ENCODE data around the gene AMPD1.
A peak's percentile ranks its signal among the peaks of the same experiment; 100 is the strongest.

The AMPD1 gene

DNA sequence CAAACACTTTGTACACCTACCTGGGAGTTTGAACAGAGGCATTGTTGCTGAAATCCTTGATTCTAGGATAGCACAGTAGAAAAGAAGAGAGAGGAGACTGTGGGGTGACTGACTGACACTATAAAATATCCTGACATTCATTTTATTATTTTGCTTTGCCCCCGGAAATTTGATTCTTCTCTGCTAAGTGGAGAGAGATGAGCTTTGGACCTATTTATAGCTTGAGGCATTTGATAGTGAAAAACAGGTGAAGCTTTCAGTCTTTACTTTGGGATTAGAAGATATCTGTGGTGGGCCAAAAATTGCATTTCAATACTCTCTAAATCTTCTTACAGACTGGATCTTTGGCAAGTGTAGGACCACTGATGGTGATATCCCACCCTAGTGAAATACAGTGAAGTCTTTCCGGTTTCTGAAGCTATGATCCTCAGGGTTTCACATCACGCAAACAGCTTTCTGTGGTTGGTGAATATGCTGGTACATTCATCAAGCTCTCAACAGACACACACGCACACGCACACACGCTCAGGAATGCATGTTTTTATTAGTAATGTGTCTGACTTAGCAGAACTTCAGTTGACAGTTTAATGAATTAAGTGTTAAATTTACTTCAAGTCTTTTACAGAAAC is at the start of gene AMPD1:
Gene AMPD1 (minus strand): TSS at position 117 of the 629 bp plus-strand sequence. CDS start 75 bp downstream, at position 42.
- DNase-seq: no peak

DNA sequence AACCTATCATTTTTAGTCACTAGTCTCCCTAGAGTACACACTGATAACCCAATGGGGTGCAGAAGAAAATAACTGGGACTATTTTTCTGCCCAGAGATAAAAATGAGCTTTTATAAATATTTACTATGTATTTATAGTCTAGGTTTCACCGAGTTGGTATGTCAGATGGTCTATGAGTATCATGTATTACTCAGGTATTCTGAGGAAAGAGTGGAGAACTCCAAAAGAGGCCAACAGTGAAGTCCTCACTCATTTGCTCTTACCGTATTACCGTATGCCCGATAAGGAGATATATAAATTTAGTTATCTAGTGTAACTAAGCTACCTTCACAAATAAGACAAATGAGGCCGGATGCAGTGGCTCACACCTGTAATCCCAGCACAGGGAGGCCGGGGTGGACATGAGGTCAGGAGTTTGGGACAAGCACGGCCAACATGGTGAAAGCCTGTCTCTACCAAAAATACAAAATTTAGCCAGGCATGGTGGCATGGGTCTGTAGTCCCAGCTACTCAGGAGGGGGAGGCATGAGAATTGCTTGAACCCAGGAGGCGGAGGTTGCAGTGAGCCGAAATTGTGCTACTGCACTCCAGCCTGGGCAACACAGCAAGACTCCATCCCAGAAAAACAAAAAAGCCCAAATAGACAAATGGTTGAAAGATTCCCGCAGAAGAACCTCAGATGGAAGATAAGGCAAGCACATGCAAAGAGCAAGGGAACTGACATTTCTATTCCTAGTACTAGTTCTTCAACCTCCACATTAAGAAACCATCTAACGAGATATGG is 46.8 kb upstream of the AMPD1 start:
- no peak for DNase-seq

DNA sequence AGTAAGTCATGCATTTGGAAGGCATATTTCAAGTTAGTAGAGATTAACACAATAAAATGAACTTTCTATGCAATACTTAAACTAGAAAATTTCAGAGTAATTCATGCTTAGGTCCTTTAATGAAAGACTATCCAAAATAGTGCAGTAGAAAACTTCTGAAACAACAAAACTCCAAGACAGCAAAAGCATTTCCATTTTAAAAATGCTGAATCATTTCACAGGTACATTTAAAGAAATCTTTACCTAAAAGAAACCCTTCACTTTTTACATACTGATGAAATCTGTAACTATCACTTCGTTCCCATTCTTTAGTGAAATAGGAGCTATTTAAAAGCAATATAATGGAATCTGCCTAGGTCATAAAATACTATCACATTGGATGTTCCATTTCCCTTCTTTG is 45.0 kb upstream of the AMPD1 start:
- no peak for DNase-seq

DNA sequence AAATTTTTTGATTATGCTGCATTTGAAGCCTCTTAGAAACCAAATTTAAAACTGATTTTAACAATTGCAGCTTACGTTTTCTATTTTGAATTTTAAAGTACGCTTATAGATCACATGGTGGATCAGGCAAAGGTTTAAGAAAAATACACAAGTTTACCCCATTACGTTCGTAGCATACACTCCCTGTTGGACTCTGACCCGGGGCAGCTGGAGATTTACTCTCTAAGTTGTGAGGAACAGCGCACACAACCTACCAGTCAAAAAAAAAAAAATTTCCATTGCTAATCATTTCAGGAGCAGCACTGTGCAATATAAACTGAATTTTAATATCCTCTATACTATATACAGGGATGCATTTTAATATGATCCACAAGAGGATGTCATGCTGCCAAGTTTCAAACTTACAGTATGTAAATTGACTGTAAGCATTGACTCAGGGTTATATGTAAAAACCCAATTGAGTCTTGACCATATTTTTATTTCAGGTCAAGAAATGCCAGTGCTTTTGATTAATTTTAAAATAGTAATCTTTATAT is 42.0 kb upstream of the AMPD1 start:
- no peak for DNase-seq

DNA sequence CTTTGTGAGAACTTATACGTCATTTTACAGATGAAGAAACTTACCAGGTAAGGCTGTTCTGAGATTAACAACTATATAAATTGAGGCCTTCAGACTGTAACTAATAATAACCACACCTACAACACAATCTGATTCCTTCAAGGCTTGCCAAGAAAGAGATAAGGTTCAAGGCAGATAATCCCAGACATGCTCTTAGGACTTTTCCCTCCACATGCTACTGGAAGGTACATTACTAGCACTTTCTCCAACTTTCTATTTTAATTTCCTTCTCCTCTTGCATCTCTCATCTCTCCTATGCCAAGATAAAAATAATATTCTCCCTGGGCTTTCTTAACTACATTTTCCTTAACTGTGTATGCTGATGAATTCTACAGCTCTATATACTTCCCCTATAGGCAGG is 40.1 kb upstream of the AMPD1 start:
- DNase-seq: no peak

DNA sequence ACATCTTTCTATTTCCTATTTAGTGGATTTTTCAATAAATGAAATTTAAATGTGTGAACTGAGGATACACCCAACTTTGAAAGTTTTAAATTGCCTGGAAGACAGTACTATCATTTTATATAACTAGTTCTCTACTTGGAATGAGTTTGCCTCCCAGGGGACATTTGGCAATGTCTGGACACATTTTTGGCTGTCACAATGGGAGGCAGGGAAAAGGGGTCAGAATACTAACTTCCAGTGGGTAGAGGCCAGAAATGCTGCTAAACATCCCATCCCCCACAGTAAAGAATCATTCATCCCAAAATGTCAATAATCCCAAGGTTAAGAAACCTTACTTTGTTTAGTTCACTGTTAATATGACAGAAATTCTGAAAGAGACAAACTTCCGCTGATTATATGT is 34.4 kb upstream of the AMPD1 start:
- no peak for DNase-seq

DNA sequence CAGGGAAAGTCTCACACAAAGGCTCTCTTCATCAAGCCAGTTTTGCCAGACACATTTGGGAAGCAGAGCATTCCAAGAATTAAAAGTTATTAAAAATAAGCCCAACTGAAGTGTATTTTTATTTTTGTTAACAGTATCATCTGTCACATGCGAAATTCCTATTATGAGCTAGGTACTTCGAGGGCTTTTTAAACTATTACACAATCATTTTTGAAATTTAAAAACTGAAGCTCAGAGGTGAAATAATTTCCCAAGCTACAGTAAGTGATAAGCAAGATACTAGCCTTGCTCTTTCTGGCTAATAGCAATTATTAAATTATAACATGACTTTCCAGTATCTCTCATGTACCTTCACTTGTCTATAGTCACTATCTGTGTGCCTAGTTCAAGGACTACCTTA is 33.2 kb upstream of the AMPD1 start:
- no peak for DNase-seq

DNA sequence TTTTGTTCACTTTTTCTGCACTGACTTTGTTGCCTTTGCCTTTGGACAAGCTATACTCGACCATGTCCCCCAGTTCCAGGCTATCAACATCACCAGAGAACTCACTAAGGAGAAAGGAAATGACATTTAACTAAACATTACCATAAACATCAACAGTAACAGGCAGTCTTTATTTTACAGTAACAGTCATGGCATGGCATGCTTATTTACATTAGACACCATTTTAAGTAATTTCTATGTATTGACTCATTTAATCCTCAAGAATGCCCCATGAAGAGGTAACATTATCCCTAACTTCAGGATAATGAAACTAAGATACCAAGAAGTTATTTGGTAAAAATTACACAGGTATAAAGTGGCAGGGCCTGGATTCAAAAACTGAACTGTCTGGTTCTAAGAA is 29.9 kb upstream of the AMPD1 start:
- no peak for DNase-seq

DNA sequence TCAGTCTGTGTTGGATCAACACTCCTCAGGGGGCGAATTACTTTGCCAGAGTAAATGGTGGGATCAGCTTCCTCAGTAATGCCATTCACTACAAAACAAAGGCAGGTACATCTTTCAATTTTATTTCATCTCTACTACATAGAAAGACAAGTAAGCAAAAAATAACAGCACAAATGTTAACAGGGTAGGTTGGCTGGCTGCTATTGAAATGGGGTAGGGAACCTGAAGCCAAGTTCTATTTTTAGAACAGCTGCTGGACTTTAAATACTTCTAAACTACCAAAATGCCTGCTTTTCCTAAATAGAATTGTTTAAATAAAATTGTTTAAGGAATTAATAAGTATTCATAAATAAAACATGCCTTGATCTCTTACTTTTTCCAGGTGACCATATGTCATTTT is 28.6 kb upstream of the AMPD1 start:
- no peak for DNase-seq

DNA sequence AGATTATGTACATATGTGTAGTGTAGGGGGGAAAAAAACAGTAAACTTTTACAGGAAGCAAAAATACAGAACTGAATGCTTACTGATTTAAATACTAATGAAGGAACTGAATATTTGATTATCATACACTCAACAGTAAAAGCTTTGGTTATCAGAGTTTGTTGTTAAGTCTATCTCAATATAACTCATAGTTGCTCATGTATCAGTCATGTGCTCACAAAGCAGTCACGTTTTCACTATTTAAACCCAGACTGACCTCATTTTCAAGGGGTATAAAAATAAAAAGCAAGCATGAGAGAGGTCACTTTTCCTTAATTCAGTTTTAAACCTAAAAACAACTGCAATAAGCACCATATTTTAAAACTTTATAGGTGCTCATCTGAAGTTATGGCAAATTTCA is 28.1 kb upstream of the AMPD1 start:
- no peak for DNase-seq

DNA sequence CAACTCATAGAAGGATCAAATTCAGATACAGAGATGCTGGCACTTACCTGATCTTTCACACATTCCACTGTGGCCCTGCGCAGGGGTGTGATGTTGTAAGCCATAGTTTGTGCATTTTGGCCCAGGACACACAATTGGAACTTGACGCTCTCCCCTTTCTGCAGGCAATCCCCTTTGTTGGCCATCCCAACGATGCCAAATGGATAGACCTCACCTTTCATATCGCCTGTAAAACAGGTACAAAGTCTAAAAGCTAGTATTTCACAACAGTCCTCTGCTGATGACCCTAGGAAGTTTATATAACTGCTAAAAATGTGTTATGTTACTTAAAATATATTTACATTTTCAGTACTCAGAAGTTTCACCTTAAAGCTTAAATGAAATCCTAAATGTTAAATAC is 25.1 kb upstream of the AMPD1 start:
- DNase-seq: no peak

DNA sequence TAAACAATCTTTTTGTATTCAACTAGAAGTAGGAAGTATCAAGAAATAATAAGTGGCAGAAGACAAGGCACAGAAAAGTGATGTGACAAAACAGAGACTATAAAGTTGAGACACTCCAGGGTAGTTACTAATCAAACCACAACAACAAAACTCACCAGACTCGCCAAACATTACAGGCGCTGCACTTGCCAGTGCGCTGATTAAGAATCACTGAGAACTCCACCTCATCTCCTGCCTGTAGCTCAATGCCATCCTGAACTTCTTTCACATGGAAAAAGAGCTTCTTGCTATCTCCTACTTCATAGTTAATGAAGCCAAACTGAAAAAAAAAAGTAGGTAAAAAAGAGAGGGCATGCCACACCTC is 24.1 kb upstream of the AMPD1 start:
- DNase-seq: no peak

DNA sequence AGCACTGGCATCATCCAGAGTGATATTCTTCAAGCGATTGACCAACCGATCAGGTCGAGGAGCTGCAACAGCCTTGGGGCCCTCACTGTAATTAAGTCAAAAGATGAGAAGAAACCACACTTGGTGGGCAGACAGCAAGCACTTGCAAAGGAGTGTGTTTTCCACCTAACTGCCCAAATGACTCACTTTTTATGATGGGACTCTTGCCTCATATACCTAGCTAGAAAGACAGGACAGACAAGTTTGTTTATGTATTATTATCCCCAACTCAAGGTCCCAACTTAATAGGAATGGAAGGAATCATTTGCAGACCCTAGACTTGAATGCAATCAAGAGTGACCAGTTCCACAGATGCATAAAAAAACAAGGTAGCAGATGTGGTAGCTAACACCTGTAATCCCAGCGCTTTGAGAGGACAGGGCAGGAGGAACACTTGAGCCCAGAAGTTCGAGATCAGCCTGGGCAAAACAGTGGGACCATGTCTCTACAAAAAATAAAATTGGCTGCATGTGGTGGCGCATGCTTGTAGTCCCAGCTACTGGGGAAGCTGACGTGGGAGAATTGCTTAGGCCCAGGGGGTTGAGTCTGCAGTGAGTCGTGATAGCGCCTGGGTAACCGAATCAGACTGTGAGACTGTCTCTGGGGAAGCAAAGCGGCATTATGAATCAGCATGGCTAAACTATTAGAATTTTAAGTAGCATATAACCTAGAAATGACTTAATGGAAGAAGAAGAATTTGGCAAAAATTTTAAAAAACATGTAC is 23.5 kb upstream of the AMPD1 start:
- no peak for DNase-seq

DNA sequence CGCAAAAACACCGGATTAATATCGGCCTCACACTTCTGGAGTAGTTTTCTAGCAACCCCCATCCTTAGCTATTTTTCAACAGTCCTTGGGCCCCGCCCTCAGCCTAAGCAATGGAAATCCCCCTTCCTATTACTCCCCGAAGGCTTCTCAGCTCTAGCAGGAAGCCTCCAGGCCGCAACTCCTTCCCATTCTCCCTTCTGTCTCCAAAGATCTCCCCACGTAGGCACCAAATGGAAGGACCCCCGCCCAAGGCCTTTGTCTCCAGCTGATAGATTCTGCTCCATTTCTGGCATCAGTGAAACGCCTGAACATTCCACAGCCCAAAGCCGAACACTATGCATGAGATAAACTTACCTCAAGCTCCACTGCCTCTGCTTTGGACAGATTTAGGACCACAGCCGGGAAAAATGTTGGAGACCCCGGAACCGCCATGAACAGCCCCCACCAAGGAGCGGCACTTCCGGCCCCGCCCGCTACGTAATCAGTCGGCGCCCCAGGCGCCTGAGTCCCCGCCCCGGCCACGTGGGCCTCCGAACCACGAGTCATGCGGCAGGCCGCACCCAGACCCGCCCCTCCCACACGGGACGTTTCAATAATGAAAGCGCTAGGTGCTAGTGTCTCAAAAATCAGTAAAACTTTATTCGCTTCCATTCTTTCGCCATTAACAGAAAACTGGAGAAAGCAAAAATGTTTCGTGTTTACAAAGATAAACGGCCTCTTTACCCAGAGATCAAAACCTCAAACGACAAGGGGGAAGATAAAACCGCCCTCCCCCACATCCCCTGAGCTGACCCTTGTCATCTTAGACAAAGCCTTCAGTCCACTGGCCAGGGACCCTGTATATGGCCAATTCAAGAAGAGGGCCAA is 21.2 kb upstream of the AMPD1 start, which contains the start of gene NRAS:
Gene NRAS (minus strand): TSS at position 468 of the 867 bp plus-strand sequence. CDS start 611 bp downstream, outside the sequence.
- peak; percentile 94 for DNase-seq

DNA sequence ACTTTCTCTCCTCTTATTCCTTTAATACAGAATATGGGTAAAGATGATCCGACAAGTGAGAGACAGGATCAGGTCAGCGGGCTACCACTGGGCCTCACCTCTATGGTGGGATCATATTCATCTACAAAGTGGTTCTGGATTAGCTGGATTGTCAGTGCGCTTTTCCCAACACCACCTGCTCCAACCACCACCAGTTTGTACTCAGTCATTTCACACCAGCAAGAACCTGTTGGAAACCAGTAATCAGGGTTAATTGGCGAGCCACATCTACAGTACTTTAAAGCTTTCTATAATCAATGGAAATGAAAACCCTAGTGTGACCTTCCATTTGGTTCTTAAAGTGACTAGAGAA is 20.6 kb upstream of the AMPD1 start:
- DNase-seq: no peak

DNA sequence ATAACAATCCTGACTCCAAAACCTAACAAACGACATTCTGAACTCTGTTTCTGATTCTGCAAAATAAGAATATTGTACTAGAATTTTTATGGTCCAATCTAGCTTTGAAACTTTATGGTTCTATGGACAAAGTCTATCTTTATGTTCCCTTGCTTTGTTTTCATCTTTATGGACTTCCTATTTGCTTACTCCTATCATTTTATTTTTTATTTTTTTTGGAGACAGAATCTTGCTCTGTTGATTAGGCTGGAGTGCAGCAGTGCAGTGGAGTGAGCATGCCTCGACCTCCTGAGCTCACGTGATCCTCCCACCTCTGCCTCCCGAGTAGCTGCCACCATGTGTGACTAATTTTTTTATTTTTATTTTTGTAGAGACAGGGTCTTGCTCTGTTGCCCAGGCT is 17.6 kb upstream of the AMPD1 start:
- no peak for DNase-seq

DNA sequence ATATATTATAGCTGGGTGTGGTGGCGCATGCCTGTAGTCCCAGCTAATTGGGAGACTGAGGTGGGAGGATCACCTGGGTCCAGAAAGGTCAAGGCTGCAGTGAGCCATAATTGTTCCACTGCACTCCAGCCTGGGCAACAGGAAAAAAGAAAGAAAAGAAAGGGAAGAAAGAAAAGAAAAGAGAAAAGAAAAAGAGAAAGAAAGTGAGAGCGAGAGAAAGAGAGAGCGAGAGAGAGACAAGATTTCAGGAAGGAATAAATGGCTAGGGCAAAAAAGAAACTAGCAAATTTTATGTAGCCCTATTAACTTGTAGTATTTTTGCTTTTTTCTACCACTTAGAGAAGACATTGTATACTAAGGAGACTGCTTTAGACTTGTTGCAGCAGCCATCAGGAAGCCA is 15.0 kb upstream of the AMPD1 start:
- no peak for DNase-seq

DNA sequence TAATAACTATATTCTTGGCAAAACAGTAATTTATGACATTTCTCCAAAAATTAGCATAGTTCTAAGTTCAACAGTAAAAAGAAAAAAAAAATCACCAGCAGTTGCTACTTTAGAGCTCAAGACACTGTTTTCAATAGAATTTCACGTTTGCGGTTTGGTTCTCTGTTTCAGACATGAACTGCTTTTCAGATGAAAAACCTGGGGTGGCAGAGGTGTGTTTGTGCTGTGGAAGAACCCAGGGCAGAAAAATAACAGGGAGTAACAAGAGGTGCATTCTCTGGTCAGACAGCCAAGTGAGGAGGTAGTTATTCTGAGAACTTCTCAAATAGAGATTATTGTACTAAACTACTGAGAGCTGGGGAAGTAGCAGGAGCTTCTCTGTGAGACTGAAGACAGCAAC is 12.3 kb upstream of the AMPD1 start:
- no peak for DNase-seq

DNA sequence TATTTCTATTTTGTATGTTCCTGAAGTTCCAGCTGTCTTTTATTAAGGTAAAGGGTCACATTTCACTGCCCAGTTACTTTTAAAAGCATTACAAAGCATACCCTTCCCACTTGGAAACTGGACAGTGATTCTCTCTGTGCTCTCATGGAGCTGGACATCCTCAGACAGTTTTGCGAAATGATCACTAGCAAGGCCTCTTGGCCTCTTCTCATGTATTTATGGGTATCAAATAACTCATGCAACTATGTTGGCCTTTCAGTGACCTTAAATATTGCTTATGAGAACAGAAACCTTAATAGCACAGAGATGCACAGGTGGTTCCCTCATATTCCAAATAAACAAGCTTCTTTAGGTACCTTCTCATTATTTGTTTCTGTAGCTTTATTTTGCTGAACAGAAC is 7.9 kb upstream of the AMPD1 start:
- DNase-seq: no peak

DNA sequence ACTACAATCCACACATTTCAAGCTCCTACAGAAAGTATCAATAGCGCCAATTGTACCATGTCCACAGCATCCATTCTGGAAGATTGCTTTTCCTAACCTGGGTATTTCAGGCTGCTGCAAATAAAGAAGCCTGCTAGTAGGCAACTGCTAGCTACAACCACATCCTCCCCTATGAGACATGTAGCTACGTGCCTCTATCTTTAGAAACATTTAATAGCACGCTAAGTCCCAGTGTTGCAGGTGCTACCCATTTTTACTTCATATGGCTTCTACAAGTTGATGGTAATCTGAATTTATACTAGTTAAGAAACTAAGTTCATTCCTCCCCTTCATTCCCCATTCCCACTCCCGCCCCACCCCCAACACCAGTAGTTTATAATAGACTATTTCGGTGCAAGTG is 7.4 kb upstream of the AMPD1 start:
- no peak for DNase-seq

DNA sequence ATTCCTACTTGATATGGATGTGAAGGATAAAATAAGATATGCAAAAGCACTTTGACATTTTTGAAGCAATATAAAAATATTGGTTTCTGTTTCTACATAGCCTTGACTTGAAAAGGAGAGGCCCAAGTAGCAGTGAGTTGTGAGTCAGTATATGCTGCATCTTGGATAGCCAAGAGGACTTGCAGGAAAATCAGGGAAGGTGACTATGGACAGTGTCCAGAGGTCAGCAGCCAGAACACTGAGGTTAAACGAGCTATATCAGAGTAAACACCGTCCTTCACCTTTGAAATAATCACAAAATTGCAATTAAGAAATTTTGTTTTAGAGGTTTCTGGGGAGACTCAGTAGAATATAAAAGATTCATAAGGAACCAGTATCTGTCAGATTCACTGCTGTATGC is 6.6 kb upstream of the AMPD1 start:
- DNase-seq: no peak

DNA sequence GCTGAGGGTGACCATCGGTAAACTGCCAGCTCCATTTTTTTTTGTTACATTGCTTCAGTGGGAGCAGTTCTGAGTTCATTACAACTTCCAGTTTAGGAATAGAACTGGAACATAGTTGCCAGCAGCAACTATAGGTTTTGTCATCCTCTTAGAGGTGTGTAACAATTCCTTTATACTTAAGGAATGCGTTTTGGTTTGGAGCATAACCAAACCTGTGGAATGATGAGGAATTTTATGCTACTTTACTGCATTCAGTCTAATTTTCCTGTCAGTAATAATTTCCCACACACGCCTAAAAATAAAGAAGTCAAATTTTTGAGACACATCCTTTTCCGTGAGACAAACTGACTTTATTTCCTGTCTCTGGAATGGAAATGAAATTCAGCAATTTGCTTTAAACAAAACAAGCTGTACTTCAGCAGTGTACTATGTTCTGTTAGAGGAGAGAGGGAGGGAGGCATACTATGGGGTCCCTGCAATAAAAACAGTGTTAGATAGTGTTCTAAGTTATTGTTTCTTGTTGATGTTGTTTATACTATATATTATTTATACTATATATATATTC is 4.8 kb upstream of the AMPD1 start:
- no peak for DNase-seq

DNA sequence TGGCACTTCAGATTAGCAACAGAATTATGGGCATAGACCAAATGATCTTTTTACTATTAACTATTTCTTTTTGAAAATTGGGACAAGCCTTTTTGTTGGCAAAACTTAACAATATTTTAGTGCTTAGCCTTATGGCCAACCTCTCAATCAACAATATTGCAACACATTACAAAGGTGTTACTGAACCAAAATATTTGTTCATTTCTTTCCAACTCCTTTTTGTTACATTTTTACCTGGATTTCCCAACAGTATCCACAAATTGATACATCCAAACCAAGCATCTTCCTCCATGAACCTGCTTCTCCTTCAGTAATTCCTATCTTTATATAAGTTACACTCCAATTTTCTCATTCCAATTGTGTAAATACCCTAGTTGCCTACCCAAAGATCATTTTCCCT is 1.5 kb upstream of the AMPD1 start:
- no peak for DNase-seq
